Effector memory CD4-positive, alpha-beta T cell (primary cell): ENCODE measurements around the gene RGS19.
A peak's percentile ranks its signal among the peaks of the same experiment; 100 is the strongest.

Source experiments
- DNase-seq, 3 donors: peaks; one replicate each; pipeline ENCODE4 v3.0.0-alpha.2; 2020
- H3K27ac ChIP-seq: 2 replicates; pipeline ENCODE4 v1.7.0; 2013; ENCODE audit warnings: mild to moderate bottlenecking, low read length, moderate library complexity; ENCODE audit not compliant: insufficient read depth, poor library complexity, severe bottlenecking
- H3K27me3 ChIP-seq: replicated peaks from 2 replicates; pipeline ENCODE4 v1.7.0; 2013; ENCODE audit warnings: mild to moderate bottlenecking, low read length; ENCODE audit not compliant: insufficient read depth, control insufficient read depth, poor library complexity, severe bottlenecking
- H3K36me3 ChIP-seq: 2 replicates; pipeline ENCODE4 v1.7.0; 2013; ENCODE audit warnings: mild to moderate bottlenecking, low read length, moderate library complexity; ENCODE audit not compliant: control insufficient read depth, insufficient read depth
- H3K4me1 ChIP-seq: 2 replicates; pipeline ENCODE4 v1.7.0; 2013; ENCODE audit warnings: low read length, mild to moderate bottlenecking; ENCODE audit not compliant: control insufficient read depth, insufficient read depth, poor library complexity, severe bottlenecking
- H3K4me3 ChIP-seq: 2 replicates; pipeline ENCODE4 v1.7.0; 2013; ENCODE audit warnings: low read length, low read depth, mild to moderate bottlenecking; ENCODE audit not compliant: insufficient read depth, poor library complexity, severe bottlenecking
- H3K9me3 ChIP-seq: 2 replicates; pipeline ENCODE4 v1.7.0; 2013; ENCODE audit warnings: mild to moderate bottlenecking, low read length, moderate library complexity; ENCODE audit not compliant: control insufficient read depth

RGS19 gene

DNA sequence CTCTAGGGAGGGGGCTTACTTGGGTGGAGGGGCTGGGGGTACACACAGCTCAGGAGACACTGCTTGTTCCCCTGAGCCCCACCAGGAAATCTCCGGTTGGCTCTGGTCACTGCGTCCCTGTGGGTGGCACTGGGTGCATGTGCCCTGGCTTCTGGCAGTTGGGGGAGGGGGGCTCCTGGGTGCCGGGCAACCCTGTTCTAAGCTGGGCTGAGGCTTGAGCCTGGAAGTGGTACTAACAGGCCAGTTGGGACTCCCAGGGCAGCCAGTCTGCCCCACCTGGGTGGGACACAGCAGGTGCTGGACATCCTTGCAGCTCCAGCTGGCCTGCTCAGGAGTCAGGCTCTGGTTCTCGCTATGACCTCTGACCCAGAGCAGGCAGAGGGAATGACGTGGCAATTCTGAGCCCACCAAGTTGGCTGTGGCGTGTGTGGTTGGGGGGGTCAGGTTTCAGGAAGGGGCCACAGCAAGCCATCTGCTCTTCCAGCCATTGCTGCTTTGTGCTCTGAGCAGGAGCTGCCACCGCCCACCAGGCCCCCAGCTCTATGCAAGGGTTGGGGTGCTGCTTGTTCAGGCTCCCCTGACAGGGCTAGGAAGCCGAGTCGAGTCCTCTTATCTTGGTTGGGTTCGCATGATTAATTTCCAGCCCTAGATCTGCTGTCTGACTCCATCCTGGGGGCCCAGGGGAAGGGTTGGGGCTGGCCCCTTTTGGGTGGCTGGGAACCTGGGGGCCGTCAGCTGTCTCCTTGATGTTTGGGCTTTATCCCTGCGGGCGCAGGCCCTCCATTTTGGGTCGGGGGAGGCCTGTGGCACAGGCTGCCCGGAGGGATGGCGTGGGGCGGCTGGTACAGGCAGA is 42.7 kb downstream of the RGS19 start:
- Histone ChIP-seq H3K9me3 (no peaks in the 10 kb centered on the region), H3K4me1 (peaks cover 71% of the 10 kb centered on the region), H3K4me3 (no peak overlapping the region), H3K27ac (peak overlapping the region; percentile 45), H3K27me3 (no peaks in the 10 kb centered on the region), H3K36me3 (peaks cover 17% of the 10 kb centered on the region)
- DNase-seq = no peak

DNA sequence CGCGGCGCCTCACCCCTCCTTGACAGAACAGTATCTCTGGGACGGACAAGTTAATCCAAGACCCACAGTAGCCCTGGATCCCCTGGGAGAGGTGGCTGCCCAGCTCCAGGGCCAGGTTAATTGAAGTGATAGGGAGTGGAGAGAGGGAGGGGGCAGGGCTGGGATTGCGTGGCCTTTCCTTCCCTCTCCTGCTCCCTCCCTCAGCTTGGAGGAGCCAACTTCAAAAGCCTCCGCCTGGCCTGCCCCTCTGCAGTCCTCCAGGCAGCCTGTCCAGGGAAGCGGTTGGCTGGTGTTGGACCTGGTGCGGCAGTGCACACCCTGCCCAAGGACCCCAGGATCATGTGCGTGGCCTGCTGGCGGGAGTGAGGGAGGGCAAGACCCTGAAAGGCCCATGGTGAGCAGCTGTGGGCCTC is 43.4 kb downstream of the RGS19 start, which contains the start of gene C20orf204:
C20orf204 (plus strand) TSS at position 250 of the 413 bp plus-strand sequence; CDS start at position 392, 142 bp downstream.
- no peak within 1 kb of the TSS for H3K4me3 ChIP-seq
- peaks cover 21% of the 10 kb centered on the region for H3K36me3 ChIP-seq
- DNase-seq = no peak
- peaks cover 65% of the 10 kb centered on the region for H3K4me1 ChIP-seq
- H3K27ac ChIP-seq = peak within 1 kb of the TSS; percentile 53
- H3K27me3 ChIP-seq = no peaks in the 10 kb centered on the region
- no peaks in the 10 kb centered on the region for H3K9me3 ChIP-seq

DNA sequence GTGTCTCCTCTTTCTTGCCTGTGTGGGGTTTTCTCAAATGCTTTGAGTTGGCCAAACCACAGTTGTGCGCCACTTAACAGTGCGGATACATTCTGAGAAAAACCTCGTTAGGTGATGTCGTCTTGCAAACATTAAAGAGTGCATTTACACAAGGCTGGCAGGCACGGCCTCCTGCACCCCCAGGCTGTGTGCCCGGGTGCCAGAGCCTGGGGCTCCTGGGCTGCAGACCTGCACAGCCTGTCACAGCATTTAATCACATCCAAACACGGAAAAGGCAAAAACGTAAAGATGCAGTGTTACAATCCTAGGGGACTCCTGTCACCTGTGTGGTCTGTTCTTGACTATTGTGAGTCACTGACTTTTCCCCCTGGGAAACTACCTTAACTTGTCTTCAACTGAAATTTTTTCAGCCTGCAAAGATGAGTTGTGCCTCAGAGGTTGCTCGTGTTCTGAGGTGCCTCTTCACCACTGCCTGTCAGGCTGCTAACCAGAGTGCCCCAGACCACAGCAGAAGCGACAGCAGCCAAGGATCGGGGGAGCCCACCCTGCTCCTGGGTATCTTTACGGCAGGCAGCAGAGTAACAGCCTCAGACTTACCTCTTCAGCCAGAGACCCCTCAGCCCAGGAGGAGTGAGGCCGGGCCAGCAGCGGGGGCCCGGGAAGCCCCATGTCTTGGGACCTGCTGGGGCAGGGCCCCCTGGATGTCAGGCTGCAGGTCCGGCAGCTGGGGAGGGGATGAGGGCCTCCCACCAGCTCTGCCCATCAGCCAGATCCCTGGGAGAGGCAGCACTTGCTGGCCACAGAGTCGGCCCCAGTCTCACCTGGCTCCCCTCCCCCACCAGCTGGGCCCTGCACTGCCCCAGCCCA is 44.0 kb downstream of the RGS19 start:
- Histone ChIP-seq H3K4me1 (peaks cover 59% of the 10 kb centered on the region), H3K36me3 (peaks cover 27% of the 10 kb centered on the region), H3K9me3 (no peaks in the 10 kb centered on the region), H3K4me3 (no peak overlapping the region), H3K27me3 (no peaks in the 10 kb centered on the region), H3K27ac (peak overlapping the region; percentile 53)
- DNase-seq = peak in 2 of 3 donors; percentile 27 to 28

DNA sequence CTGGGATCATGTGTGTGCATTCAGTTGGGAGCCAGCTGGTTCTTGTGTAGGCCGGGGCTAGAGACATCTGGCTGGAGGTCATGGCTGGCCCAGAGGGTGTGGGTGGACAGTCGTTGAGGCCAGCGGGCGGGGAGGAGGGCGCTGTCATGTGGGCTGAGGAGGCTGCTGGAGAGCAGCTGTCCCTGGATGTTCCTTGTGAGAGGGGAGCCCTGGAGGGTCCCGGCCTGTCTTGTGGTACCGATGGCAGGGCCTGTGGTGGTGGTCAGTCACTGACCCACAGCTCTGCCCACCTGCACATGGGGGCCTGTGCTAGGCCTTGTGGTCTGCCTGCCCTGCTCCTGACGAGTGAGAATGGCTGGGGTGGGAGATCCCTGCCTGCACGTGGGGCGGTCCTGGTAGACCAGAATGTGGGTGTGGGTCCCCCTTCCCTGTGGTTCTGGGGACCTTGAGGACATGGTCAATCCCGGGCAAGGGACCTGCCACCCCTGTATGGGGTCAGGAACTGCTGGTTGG is 45.3 kb downstream of the RGS19 start:
- DNase-seq = no peak
- H3K4me1 ChIP-seq = peaks cover 49% of the 10 kb centered on the region
- H3K9me3 ChIP-seq = no peaks in the 10 kb centered on the region
- peak overlapping the region; percentile 53 for H3K27ac ChIP-seq
- peaks cover 40% of the 10 kb centered on the region for H3K36me3 ChIP-seq
- no peak overlapping the region for H3K4me3 ChIP-seq
- no peaks in the 10 kb centered on the region for H3K27me3 ChIP-seq

- DNase-seq = no peak
- Histone ChIP-seq H3K27me3 (no peaks in the 10 kb centered on the region), H3K4me1 (peaks cover 40% of the 10 kb centered on the region), H3K9me3 (no peaks in the 10 kb centered on the region), H3K36me3 (peaks cover 50% of the 10 kb centered on the region), H3K4me3 (no peak overlapping the region), H3K27ac (no peak overlapping the region)
These were observed 46.4 kb downstream of the RGS19 start for GRCh38 chr20:64032706-64033624.

DNA sequence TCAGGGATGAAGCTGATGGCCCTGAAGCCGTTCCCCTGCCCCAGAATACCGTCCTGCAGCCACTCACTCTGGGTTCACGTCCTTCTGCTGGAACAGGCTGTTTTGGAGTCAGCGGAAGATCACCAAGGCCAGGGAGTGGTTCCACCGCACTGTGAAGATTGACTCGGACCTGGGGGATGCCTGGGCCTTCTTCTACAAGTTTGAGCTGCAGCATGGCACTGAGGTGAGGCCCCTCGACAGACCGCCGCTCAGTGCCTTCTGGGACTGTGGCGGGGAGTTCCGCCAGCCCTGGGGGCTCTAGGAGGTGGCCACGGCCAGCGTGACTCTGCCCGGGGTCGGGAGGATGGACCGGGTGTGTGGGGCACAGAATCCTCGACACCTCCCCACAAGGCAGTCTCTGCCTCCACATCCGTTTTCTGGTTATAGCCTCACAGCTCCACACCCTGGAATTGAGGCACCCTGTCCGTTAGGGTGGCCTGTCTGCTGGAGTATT is 47.5 kb downstream of the RGS19 start:
- H3K36me3 ChIP-seq = peaks cover 61% of the 10 kb centered on the region
- no peak overlapping the region for H3K27ac ChIP-seq
- H3K4me1 ChIP-seq = peaks cover 29% of the 10 kb centered on the region
- H3K4me3 ChIP-seq = no peak overlapping the region
- DNase-seq = no peak
- no peaks in the 10 kb centered on the region for H3K27me3 ChIP-seq
- H3K9me3 ChIP-seq = no peaks in the 10 kb centered on the region

GRCh38 chr20:64030371-64031134 is 48.8 kb downstream of the RGS19 start:
- H3K9me3 ChIP-seq = no peaks in the 10 kb centered on the region
- no peak overlapping the region for H3K4me3 ChIP-seq
- no peaks in the 10 kb centered on the region for H3K27me3 ChIP-seq
- peaks cover 17% of the 10 kb centered on the region for H3K4me1 ChIP-seq
- DNase-seq = no peak
- peaks cover 74% of the 10 kb centered on the region for H3K36me3 ChIP-seq
- H3K27ac ChIP-seq = no peak overlapping the region

DNA sequence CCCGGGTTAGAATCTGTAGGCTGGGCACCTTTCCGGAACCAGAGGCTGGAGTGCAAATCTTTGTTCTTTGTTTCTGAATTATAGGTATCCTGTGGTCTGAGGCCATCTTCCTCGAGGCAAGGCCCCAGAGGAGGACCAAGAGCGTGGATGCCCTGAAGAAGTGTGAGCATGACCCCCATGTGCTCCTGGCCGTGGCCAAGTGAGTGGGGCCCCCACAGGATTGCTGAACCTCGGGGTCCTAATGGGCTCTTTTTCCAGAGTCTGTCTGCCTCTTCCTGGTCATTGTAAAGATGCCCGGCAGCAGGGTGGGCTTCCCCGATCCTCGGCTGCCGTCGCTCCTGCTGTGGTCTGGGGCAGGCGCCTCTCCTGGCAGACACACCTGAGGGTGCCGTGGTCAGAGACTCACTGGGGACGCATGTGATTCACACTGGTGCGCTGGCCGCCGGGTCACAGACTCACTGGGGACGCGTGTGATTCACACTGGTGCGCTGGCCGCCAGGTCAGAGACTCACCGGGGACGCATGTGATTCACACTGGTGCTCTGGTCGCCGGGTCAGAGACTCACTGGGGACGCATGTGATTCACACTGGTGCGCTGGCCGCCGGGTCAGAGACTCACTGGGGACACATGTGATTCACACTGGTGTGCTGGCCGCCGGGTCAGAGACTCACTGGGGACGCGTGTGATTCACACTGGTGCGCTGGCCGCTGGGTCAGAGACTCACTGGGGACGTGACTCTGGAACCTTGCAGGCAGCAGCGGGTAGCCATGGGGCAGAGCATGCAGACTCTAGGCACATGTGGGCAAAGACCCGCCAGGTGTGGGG is 49.8 kb downstream of the RGS19 start:
- no peak overlapping the region for H3K27ac ChIP-seq
- peaks cover 85% of the 10 kb centered on the region for H3K36me3 ChIP-seq
- no peaks in the 10 kb centered on the region for H3K27me3 ChIP-seq
- no peaks in the 10 kb centered on the region for H3K9me3 ChIP-seq
- DNase-seq = no peak
- H3K4me1 ChIP-seq = peaks cover 7% of the 10 kb centered on the region
- H3K4me3 ChIP-seq = no peak overlapping the region
